ENCODE data around the gene MTMR8.

The MTMR8 gene

DNA sequence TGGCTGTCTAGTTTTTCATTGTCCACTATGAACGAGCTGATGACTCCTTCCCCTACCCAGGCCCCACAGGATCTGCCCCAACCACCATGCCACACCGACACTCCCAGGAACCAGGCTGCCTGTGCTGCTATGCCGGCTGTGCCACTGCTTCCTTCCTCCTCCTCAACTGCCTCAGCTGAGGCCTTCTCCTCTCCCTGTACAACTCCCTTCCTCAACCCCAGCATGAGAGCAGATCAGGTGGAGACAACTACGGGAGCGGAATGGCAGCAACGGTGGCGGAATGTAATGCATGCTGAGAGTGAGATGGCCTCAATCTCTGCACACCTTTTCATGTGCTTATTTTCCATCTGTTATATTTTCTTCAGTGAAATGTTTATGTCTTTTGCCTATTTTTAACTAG lies 88.5 kb downstream of the MTMR8 start:
- DNase-seq (ENCODE audit: low spot score) = no peak

DNA sequence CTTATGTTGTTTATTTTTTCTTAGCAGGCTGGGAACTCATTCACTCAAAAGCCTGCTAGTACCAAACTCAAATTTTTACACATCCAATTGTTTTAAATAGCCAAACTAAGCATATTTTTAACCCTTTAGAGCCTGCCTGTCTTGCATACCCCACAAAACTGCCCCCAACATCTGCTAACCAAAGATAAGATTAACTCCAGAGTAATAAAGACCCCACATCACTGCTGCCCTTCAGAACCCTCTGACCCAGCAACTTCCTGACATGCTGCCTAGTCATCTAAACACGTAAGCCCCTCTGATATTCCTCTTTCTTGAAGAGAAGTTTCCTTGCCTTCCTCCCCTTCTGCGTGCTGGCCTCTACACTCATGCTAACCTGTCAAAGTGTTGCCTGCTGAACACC lies 104.1 kb downstream of the MTMR8 start:
- DNase-seq (ENCODE audit: low spot score) = no peak

DNA sequence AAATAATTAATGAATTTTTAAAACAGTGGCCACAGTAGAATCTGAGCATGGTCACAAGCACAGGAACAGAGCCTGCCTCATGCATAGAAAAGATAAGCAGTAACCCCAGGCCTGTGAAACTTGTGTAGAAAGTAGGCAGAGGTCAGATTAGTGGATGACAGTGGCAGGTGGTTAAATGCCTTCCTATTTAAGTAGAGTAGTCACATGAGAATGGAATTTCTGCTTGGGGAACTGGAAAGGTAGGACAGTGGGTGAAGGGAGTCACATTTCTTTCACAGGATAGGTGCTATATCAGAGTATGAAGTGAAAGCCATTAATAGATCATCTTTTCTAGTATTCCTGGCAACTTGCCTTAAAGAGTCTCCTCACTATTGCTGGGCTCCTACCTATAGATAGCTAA lies 130.0 kb downstream of the MTMR8 start:
- DNase-seq (ENCODE audit: low spot score) = no peak

DNA sequence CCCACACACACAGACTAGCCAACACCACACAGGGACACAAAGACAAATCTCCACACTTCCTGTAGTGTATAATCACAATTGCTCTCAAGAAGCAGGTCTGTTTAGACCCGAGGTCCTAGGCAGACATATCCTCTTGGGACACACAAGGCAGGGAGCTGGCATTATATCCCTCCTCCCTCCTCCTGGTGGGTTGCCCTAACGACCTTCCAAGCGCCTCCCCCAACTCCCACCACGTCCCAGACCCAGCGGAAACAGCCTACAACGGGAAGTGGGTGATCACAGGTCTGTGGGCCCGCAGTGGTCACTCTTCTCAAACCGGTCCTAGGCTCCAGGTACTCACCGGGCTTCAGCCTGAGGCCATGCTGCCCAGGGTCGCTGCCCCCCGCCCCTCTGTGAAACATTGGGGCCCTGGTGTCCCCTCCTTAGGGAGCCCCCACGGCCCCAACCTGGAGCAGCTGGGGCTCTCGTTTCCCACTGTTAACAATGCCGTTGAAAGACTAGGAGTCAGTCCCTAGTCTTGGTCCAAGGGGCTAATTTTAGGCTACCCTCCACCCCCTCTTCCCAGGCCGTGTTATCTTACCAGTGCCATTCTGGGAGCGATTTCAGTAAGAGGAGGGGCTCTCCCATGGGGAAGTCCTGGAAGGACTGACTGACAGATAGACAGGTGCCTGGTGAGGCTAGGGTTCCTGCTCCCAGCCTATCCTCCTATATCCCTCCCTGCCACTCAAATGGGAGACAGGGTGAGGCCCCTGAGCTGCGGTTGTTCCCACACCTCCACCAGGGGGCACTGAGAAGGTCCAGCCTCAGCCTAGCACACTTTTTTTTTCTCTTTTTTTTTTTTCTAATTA lies 164.9 kb downstream of the MTMR8 start, which contains the start of gene ASB12:
TSS of gene ASB12 (minus strand) at position 485 of the 848 bp plus-strand sequence. CDS start 4,957 bp downstream, outside the sequence.
- DNase-seq (ENCODE audit: low spot score) = no peak

DNA sequence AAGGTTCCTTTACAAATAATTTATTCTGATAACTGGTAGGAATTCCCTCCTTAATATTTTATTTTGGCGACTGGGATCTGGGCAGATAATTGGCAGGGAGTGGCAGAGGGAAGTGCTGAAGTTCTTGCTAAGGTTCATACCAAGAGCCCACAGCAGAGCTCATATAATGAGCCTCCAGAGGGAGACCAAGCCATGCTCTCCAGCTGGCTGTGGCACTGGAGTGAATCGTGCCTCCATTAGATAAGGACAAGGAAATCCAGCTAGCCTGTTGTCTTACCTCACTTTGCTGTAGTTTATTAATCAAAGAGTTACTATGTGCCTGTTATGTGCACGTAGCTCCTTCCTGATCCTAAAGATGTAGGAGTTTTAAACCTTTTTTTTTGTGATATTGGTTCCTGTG lies 166.1 kb downstream of the MTMR8 start:
- no peak for DNase-seq (ENCODE audit: low spot score)

Data from hepatic stellate cell (primary cell).